Hepatocyte (in vitro differentiated cells): ENCODE measurements around the gene APOB.

ENCODE experiments used
- EZH2 ChIP-seq: fragments of 200-600 bp; sonication (generic); IDR thresholded peaks from 2 replicates; pipeline ENCODE4 v1.6.1; 2016; ENCODE audit warnings: antibody characterized with exemption, mild to moderate bottlenecking, borderline replicate concordance
- TF ChIP-seq, protein P1 (sequence below): fragments of 200-600 bp; sonication (generic); IDR thresholded peaks from 2 replicates; pipeline ENCODE4 v1.5.1; 2016; ENCODE audit warnings: antibody characterized with exemption, mild to moderate bottlenecking; ENCODE audit not compliant: poor library complexity

DNA sequence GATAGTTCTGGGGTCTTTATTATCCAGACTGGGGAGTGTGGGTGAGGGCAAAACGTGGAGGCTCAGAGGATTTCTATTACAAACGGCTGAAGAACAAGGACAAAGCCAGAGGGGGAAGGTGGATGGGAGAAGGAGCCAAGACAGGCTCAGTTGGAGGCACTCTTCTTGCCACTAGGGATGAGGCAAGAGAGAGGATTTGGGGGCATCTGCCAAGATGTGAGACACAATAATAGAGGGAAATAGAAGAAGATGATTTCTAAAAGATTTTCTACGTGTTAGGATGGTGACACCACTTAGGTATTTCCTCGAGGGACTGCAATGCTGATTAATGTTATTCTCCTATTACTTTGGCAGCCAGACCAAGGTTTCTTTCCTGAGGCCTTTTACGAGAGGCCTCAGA lies 71.8 kb downstream of the APOB start:
- TF ChIP-seq EZH2 = no peak
- TF ChIP-seq, protein P1, sequence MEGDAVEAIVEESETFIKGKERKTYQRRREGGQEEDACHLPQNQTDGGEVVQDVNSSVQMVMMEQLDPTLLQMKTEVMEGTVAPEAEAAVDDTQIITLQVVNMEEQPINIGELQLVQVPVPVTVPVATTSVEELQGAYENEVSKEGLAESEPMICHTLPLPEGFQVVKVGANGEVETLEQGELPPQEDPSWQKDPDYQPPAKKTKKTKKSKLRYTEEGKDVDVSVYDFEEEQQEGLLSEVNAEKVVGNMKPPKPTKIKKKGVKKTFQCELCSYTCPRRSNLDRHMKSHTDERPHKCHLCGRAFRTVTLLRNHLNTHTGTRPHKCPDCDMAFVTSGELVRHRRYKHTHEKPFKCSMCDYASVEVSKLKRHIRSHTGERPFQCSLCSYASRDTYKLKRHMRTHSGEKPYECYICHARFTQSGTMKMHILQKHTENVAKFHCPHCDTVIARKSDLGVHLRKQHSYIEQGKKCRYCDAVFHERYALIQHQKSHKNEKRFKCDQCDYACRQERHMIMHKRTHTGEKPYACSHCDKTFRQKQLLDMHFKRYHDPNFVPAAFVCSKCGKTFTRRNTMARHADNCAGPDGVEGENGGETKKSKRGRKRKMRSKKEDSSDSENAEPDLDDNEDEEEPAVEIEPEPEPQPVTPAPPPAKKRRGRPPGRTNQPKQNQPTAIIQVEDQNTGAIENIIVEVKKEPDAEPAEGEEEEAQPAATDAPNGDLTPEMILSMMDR = no peak
